Right lung (tissue), 5 donors: ENCODE data around the gene CCDC7. TPM values are rescaled to one million over a fixed set of nuclear protein-coding genes. Genes with fewer than 3 reads are reported as not detected.
A peak's percentile ranks its signal among the peaks of the same experiment; 100 is the strongest.
"Not testable (repeated sequence)": the region's sequence is repeated elsewhere in the genome, so short reads cannot be mapped to it uniquely, and the experiment has no call there.

Source experiments
- DNase-seq, 2 donors: peaks; one replicate each; pipeline ENCODE4 v3.0.0-alpha.2; 2013
- polyA plus RNA-seq, 5 donors: library from polyadenylated mRNA; unstranded; fragments of 120-200 nt; gene quantifications; one replicate each; pipeline versions ENCODE4 v1.2.1 to v1.2.3, GENCODE V29; 2013; ENCODE audit warnings: inconsistent platforms in 1 of 5, low replicate concordance in 1 of 5; ENCODE audit not compliant: insufficient read length in 5 of 5, insufficient read depth in 1 of 5

CCDC7 gene
- polyA plus RNA-seq, 5 donors, result 3.8 to 10.3 (median 6.3) TPM

GRCh38 chr10:32693441-32693979, 247.6 kb downstream of the CCDC7 start:
- no peak for DNase-seq

- not testable (repeated sequence) for DNase-seq
These were observed 253.7 kb downstream of the CCDC7 start for GRCh38 chr10:32699683-32700082.

DNA sequence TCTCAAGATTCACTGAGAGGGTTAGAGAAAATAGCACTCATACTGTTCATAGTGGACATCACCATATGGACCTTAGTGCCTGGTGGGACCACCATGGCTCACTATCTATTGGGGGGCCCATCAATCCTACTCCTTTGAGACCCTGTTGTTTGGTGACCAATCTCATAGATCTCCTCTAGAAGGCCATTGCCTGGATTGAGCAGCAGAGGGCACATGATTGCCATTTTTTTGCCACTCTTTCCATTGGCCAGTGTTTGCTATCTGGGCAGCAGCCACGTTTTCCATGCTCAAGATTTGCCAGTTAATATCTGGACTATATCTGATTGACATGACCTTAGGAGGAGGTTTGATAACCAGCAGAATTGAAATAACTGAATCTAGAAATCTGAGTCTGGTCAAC, 267.6 kb downstream of the CCDC7 start:
- DNase-seq, result no peak

DNA sequence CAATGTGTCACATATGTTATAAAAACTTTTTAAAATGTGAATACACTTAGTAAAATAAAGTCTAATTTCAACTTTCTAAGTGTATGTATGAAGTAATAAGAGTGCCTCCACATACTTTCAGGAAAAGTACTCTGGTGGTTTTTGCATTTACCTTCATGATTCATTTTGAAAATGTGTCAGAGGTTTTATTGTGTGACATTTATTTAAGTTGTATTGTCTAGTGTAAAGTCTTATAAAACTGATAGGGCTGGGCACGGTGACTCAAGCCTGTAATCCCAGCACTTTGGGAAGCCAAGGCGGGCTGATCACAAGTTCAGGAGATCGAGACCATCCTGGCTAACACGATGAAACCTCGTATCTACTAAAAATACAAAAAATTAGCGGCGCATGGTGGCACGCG, 285.6 kb downstream of the CCDC7 start:
- no peak for DNase-seq

GRCh38 chr10:32738958-32739357, 293.0 kb downstream of the CCDC7 start:
- DNase-seq, result no peak

GRCh38 chr10:32744321-32744720, 298.4 kb downstream of the CCDC7 start:
- DNase-seq, result no peak

DNA sequence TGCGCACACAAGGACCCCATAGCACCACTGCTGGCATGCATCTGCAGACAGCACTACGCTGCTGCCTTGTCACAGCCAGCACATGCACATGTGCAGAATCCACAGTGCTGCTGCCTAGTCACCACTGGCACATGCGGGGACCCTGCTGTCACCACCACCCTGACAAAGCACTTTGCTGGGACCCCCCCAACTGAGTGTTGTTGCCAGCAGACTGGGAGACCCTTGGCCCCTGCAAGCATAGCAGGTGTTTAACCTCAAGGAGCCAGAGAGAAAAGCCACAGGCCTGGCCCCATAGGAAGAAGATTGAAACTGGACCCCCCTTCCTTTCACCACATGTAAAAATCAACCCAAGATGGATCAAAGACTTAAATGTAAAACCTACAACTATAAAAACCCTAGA, 300.9 kb downstream of the CCDC7 start:
- DNase-seq, result no peak

- no peak for DNase-seq
These were observed 305.6 kb downstream of the CCDC7 start for GRCh38 chr10:32751582-32751981.

DNA sequence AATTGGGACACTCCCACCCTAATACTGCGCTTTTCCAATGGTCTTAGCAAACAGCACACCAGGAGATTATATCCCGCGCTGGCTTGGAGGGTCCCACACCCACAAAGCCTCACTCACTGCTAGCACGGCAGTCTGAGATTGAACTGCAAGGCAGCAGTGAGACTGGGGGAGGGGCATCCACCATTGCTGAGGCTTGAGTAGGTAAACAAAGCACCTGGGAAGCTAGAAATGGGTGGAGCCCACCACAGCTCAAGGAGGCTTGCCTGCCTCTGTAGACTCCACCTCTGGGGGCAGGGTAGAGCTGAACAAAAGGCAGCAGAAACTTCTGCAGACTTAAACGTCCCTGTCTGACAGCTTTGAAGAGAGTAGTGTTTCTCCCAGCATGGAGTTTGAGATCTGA, 309.0 kb downstream of the CCDC7 start:
- DNase-seq, result not testable (repeated sequence)

GRCh38 chr10:32771217-32771616, 325.3 kb downstream of the CCDC7 start:
- DNase-seq, result no peak

- DNase-seq, result no peak
These were observed 327.2 kb downstream of the CCDC7 start for GRCh38 chr10:32773105-32773504.

DNA sequence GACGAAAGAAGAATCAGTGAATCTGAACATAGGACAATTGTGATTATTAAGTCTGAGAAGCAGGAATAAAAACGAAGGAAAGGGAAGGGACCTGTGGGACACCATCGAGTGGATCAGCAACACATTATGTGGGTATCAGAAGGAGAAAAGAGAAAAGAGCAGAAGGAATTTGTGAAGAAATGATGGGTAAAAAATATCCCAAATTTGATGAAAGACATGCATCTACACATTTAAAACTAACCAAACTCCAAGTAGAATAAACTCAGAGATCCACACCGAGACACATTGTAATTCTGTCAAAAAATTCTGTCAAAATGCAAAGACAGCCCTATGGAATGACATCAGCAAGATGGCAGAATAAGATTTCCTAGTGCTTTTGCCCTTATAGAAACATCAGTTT, 341.0 kb downstream of the CCDC7 start:
- DNase-seq, result no peak

DNA sequence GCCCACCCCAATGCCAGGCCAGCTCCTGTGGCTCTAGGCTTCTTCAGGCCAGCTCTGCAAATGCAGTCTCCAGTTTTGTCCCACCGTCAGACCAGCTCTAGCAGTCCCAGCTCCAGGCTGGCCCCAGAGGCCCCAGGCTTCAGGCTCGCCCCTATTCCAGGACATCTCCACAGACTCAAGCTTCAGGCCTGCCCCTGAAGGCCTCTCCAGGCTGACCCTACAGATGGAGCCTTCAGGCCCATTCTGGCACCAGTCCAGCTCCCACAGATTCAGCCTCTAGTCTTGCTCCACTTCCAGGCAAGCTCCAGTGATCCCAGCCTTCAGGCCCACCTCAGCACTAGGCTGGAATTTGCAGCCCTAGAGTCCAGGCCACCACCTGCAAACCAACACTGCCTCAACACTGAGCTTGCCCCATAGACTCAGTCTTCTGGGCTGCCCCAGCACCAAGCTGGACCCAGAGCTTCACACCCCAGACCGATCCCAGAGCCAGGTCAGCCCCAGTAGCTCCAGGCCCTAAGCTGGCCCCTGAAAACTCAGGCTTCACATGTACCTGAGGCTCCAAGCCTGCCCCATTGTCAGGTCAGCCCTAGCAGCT, 341.8 kb downstream of the CCDC7 start:
- no peak for DNase-seq

DNA sequence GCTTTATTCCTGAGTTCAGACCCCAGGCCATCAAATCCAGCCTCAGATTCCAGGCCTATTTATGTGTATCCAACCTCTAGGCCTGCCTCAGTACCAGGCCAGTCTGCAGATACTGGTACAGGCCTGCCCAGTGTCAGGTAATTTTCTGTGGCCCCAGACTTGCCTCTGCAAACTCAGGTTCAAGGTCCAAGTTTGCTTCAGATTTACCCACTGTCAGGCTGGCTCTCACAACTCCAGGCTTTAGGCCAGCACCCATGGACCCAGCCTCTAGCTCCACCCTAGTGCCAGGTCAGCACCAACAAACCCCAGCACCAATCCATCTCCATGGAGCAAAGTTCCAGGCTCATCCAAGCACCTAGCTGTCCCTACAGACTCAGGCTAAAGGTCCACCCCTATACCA, 342.4 kb downstream of the CCDC7 start:
- DNase-seq, result no peak

GRCh38 chr10:32790483-32790882, 344.5 kb downstream of the CCDC7 start:
- DNase-seq, result no peak

GRCh38 chr10:32793033-32793432, 347.1 kb downstream of the CCDC7 start:
- no peak for DNase-seq

DNA sequence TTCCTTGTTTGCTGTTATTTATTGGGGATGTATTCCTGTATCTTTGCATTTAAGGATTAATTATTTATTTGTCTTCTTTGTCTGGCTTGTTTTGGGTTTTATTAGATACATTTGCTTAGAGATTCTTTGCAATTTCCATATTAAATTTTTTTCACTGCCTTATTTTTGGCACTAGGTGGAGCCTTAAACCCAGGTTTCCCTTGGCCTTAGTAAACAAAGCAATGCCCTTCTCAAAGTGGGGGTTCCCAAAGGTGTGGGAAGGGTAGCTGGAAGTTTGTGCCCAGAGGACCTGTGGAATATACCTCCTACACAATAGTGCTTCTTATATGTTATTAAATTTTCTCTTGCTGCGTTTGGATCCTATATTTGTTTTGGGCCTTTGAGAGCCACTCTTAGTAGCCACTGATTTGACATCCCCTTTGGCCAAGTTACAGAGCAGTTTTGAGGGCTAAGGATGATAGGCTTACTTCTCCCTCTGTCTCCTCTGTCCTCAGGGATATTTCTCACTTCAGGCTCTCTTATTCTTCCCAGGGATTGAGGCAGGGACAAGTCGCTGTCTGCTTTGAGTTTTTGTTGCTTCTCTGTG, 349.8 kb downstream of the CCDC7 start:
- DNase-seq, result peak; percentile 21 to 32

GRCh38 chr10:32797393-32797792, 351.5 kb downstream of the CCDC7 start:
- DNase-seq, result not testable (repeated sequence)

GRCh38 chr10:32846974-32847373, 401.0 kb downstream of the CCDC7 start:
- no peak for DNase-seq

GRCh38 chr10:32851301-32851700, 405.4 kb downstream of the CCDC7 start:
- no peak for DNase-seq

GRCh38 chr10:32854435-32854834, 408.5 kb downstream of the CCDC7 start:
- DNase-seq, result no peak

- DNase-seq, result no peak
These were observed 419.2 kb downstream of the CCDC7 start for GRCh38 chr10:32865170-32865569.

GRCh38 chr10:32877915-32878314, 432.0 kb downstream of the CCDC7 start:
- DNase-seq, result no peak

- DNase-seq, result no peak
These were observed 432.7 kb downstream of the CCDC7 start for GRCh38 chr10:32878646-32879045.
